SJSA1 (cell line): ENCODE measurements around the gene DLL1. TPM values are rescaled to one million over a fixed set of nuclear protein-coding genes. Genes with fewer than 3 reads are reported as not detected.

Source experiments
- DNase-seq, 2 experiments: peaks; one replicate each; pipeline ENCODE4 v3.0.0-alpha.2; 2015 to 2020; ENCODE audit warnings: low spot score in 2 of 2, low read depth in 1 of 2
- H3K27ac ChIP-seq: fragments of 250-450 bp; sonication (Bioruptor Pico); 2 replicates; pipeline ENCODE4 v1.5.1; 2020; ENCODE audit warnings: mild to moderate bottlenecking, moderate library complexity
- H3K27me3 ChIP-seq: fragments of 250-450 bp; sonication (Bioruptor Pico); replicated peaks from 2 replicates; pipeline ENCODE4 v1.5.1; 2020; ENCODE audit warnings: mild to moderate bottlenecking, moderate library complexity
- H3K36me3 ChIP-seq: fragments of 250-450 bp; sonication (Bioruptor Pico); 2 replicates; pipeline ENCODE4 v1.5.1; 2020; ENCODE audit warnings: mild to moderate bottlenecking
- H3K4me1 ChIP-seq: fragments of 250-450 bp; sonication (Bioruptor Pico); replicated peaks from 2 replicates; pipeline ENCODE4 v1.6.1; 2021; ENCODE audit warnings: mild to moderate bottlenecking
- H3K4me3 ChIP-seq: fragments of 250-450 bp; sonication (Bioruptor Pico); 2 replicates; pipeline ENCODE4 v1.5.1; 2020; ENCODE audit warnings: mild to moderate bottlenecking
- H3K9me3 ChIP-seq: fragments of 250-450 bp; sonication (Bioruptor Pico); replicated peaks from 2 replicates; pipeline ENCODE4 v1.5.1; 2020; ENCODE audit warnings: mild to moderate bottlenecking
- total RNA-seq: library from RNA; depleted of rRNA; stranded (reverse); fragments of >200 nt; shearing (Covaris generic); gene quantifications from 2 replicates; pipeline ENCODE4 v1.2.3, GENCODE V29; 2014

DLL1 gene
- total RNA-seq, 1 experiment from 2014 or later, result 0.03 TPM

GRCh38 chr6:170263410-170263809, 27.5 kb downstream of the DLL1 start:
- Histone ChIP-seq H3K27me3 (peaks cover 2% of the 10 kb centered on the region; the same call in 1 of the 2 replicates), H3K27ac (no peak overlapping the region), H3K36me3 (no peaks in the 10 kb centered on the region), H3K4me3 (no peak overlapping the region), H3K4me1 (no peaks in the 10 kb centered on the region), H3K9me3 (no peaks in the 10 kb centered on the region)
- no peak for DNase-seq

GRCh38 chr6:170262489-170263088, 28.3 kb downstream of the DLL1 start:
- DNase-seq, result no peak
- no peaks in the 10 kb centered on the region for H3K9me3 ChIP-seq
- no peak overlapping the region for H3K4me3 ChIP-seq
- no peaks in the 10 kb centered on the region for H3K4me1 ChIP-seq
- peaks cover 2% of the 10 kb centered on the region; the same call in 1 of the 2 replicates for H3K27me3 ChIP-seq
- H3K27ac ChIP-seq, result no peak overlapping the region
- no peaks in the 10 kb centered on the region for H3K36me3 ChIP-seq

- no peak for DNase-seq
- Histone ChIP-seq H3K4me3 (no peak overlapping the region), H3K36me3 (no peaks in the 10 kb centered on the region), H3K27ac (no peak overlapping the region), H3K9me3 (no peaks in the 10 kb centered on the region), H3K4me1 (no peaks in the 10 kb centered on the region), H3K27me3 (peaks cover 2% of the 10 kb centered on the region; the same call in 1 of the 2 replicates)
Observed at GRCh38 chr6:170261643-170262488, 29.0 kb downstream of the DLL1 start.

- H3K27me3 ChIP-seq, result peaks cover 2% of the 10 kb centered on the region; the same call in 1 of the 2 replicates
- H3K4me3 ChIP-seq, result no peak overlapping the region
- no peak overlapping the region for H3K27ac ChIP-seq
- no peaks in the 10 kb centered on the region for H3K4me1 ChIP-seq
- no peak for DNase-seq
- H3K36me3 ChIP-seq, result no peaks in the 10 kb centered on the region
- H3K9me3 ChIP-seq, result no peaks in the 10 kb centered on the region
Observed at GRCh38 chr6:170260686-170261085, 30.2 kb downstream of the DLL1 start.

GRCh38 chr6:170259278-170259677, 31.6 kb downstream of the DLL1 start:
- H3K27ac ChIP-seq, result no peak overlapping the region
- DNase-seq, result no peak

GRCh38 chr6:170258407-170258806, 32.5 kb downstream of the DLL1 start:
- peaks cover 2% of the 10 kb centered on the region; the same call in 1 of the 2 replicates for H3K27me3 ChIP-seq
- no peak for DNase-seq
- no peak overlapping the region for H3K27ac ChIP-seq
- H3K9me3 ChIP-seq, result no peaks in the 10 kb centered on the region
- H3K4me3 ChIP-seq, result no peak overlapping the region
- no peaks in the 10 kb centered on the region for H3K36me3 ChIP-seq
- no peaks in the 10 kb centered on the region for H3K4me1 ChIP-seq

More at GRCh38 chr6:170259278-170259677, 31.6 kb downstream of the DLL1 start:
- Histone ChIP-seq H3K4me3 (no peak overlapping the region), H3K9me3 (no peaks in the 10 kb centered on the region), H3K27me3 (peaks cover 2% of the 10 kb centered on the region; the same call in 1 of the 2 replicates), H3K4me1 (no peaks in the 10 kb centered on the region), H3K36me3 (no peaks in the 10 kb centered on the region)

- H3K9me3 ChIP-seq, result no peaks in the 10 kb centered on the region
- H3K4me1 ChIP-seq, result no peaks in the 10 kb centered on the region
- peaks cover 5% of the 10 kb centered on the region; the same call in 1 of the 2 replicates for H3K27me3 ChIP-seq
- no peaks in the 10 kb centered on the region for H3K36me3 ChIP-seq
- H3K4me3 ChIP-seq, result no peak overlapping the region
- no peak overlapping the region for H3K27ac ChIP-seq
- no peak for DNase-seq
Observed at GRCh38 chr6:170257376-170257775, 33.5 kb downstream of the DLL1 start.

GRCh38 chr6:170256641-170257040, 34.2 kb downstream of the DLL1 start:
- H3K27ac ChIP-seq, result no peak overlapping the region
- H3K36me3 ChIP-seq, result no peaks in the 10 kb centered on the region
- H3K4me3 ChIP-seq, result no peak overlapping the region

GRCh38 chr6:170255426-170256125, 35.3 kb downstream of the DLL1 start:
- peaks cover 5% of the 10 kb centered on the region; the same call in 1 of the 2 replicates for H3K27me3 ChIP-seq
- no peak overlapping the region for H3K27ac ChIP-seq
- no peak overlapping the region for H3K4me3 ChIP-seq
- DNase-seq, result no peak
- H3K36me3 ChIP-seq, result no peaks in the 10 kb centered on the region
- no peaks in the 10 kb centered on the region for H3K9me3 ChIP-seq
- H3K4me1 ChIP-seq, result no peaks in the 10 kb centered on the region

More at GRCh38 chr6:170256641-170257040, 34.2 kb downstream of the DLL1 start:
- Histone ChIP-seq H3K27me3 (peaks cover 5% of the 10 kb centered on the region; the same call in 1 of the 2 replicates), H3K9me3 (no peaks in the 10 kb centered on the region), H3K4me1 (no peaks in the 10 kb centered on the region)
- no peak for DNase-seq

GRCh38 chr6:170254315-170255213, 36.3 kb downstream of the DLL1 start:
- DNase-seq, result no peak
- no peaks in the 10 kb centered on the region for H3K9me3 ChIP-seq
- no peaks in the 10 kb centered on the region for H3K36me3 ChIP-seq
- H3K27me3 ChIP-seq, result 0 out of 2 replicates have a peak, but pooled peaks cover 5% of the 10 kb centered on the region
- H3K4me3 ChIP-seq, result no peak overlapping the region
- H3K4me1 ChIP-seq, result no peaks in the 10 kb centered on the region
- no peak overlapping the region for H3K27ac ChIP-seq

- 0 out of 2 replicates have a peak, but pooled peaks cover 3% of the 10 kb centered on the region for H3K27me3 ChIP-seq
- no peak overlapping the region for H3K4me3 ChIP-seq
- no peaks in the 10 kb centered on the region for H3K36me3 ChIP-seq
- H3K9me3 ChIP-seq, result no peaks in the 10 kb centered on the region
- no peaks in the 10 kb centered on the region for H3K4me1 ChIP-seq
- no peak for DNase-seq
- H3K27ac ChIP-seq, result no peak overlapping the region
Observed at GRCh38 chr6:170253910-170254269, 37.0 kb downstream of the DLL1 start.

- Histone ChIP-seq H3K36me3 (no peaks in the 10 kb centered on the region), H3K4me3 (no peak overlapping the region), H3K4me1 (no peaks in the 10 kb centered on the region), H3K27me3 (0 out of 2 replicates have a peak, but pooled peaks cover 3% of the 10 kb centered on the region), H3K27ac (no peak overlapping the region), H3K9me3 (no peaks in the 10 kb centered on the region)
- no peak for DNase-seq
Observed at GRCh38 chr6:170253226-170253909, 37.5 kb downstream of the DLL1 start.
